ENCODE measurements around the gene SLC38A3.

GRCh38 chr3:50258979-50259378 lies 53.9 kb downstream of the SLC38A3 start:
- TF ChIP-seq ZNF274 (IDR thresholded peaks at IDR 0.05; ENCODE audit: low read depth, low read length) (no peak), YY1 (IDR thresholded peaks at IDR 0.05; ENCODE audit: insufficient read depth, insufficient read length) (no peak)

Data from NT2/D1 (cell line).